Measurements from ENCODE around the gene EFNA4. TPM values are rescaled to one million over a fixed set of nuclear protein-coding genes. Genes with fewer than 3 reads are reported as not detected.

EFNA4 gene
- total RNA-seq, 4 donors from 2014 or later = 22.4 to 44.2 (median 28.7) TPM

DNA sequence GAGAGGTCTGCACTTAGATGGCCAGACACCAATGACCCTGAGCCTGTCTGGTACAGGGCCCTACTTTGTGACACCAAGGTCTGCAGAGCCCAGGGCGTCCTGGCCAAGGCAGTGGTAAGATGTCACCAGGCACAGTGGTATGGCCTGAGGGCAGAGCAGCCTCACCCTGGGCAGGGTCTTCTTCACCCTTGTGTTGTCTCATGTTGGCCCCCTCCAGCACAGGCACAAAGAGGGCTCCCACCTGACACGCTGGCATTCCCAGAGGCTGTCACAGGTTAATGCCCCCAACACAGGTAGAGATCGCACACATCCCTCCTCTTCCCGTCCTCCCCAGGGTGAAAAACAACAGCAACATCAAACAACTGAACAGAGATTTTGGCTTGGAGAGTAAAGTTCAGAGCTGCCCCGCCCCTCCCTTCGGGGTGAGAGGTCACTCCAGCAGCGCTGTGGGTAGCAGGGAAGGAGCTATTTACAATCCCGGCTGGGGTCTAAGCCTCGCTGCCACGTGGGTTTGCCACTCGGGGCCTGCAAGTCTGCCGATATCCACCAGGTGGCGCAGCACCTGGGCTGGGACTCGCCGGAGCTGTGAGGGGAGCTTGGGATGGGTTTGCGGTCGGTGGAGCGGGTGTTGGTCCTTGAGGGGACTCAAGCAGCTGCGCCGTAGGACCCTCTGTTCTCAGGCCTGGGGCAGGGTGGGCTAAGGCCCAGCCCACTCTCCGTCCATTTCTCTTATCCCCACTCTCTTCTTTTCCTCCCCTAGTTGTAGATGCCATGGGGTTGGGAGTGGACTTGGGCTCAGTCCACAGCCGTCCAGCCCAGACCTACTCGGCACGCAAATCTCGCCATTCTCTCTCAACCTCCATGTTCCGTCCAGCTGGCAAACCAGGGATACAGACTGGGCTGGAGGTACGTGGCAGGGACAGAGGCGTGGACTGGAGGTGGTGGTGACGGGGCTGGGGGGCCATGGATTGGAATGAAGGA, 27.8 kb downstream of the EFNA4 start:
- peak in 1 of 2 donors; percentile 89 for DNase-seq (ENCODE audit: low spot score in 2 of 2)
- no peak overlapping the region for H3K27ac ChIP-seq
- WGBS = 29% methylated on average over 21 of the region's 29 CpGs
- H3K27me3 ChIP-seq = no peaks in the 10 kb centered on the region
- no peak overlapping the region for H3K4me3 ChIP-seq
- no peaks in the 10 kb centered on the region for H3K36me3 ChIP-seq
- H3K4me1 ChIP-seq = peaks cover 25% of the 10 kb centered on the region
- no peak for TF ChIP-seq POLR2AphosphoS5 (IDR thresholded peaks at IDR 0.05)
- TF ChIP-seq CTCF (IDR thresholded peaks at IDR 0.05) = peak; percentile 96 to 98
- TF ChIP-seq EP300 (IDR thresholded peaks at IDR 0.05) = no peak
- no peak for TF ChIP-seq POLR2A (IDR thresholded peaks at IDR 0.05)
- H3K9me3 ChIP-seq = no peaks in the 10 kb centered on the region

DNA sequence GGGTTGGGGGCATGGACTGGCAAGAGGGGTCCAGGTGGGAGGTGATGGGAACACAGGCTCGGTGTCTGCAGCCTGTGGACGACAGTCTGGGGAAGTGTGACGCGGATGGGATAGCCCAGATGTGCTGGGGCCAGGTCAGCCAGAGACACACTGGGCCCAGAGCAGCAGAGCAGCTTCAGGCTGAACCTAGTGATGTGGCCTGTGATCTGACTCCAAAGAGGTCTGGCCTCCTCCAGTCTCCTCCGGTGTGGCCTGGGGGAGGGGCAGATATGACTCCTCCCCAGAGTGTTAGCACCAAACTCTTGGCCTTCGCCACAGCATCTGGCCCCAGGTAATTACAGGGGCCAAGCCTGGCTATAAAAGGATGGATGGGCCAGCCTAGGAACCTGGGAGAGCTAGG, 28.6 kb downstream of the EFNA4 start:
- Histone ChIP-seq H3K4me3 (no peak overlapping the region), H3K4me1 (peaks cover 20% of the 10 kb centered on the region), H3K27ac (no peak overlapping the region), H3K27me3 (no peaks in the 10 kb centered on the region), H3K9me3 (no peaks in the 10 kb centered on the region), H3K36me3 (no peaks in the 10 kb centered on the region)
- no peak for TF ChIP-seq POLR2A (IDR thresholded peaks at IDR 0.05)
- no peak for TF ChIP-seq CTCF (IDR thresholded peaks at IDR 0.05)
- WGBS = 81% methylated on average over 6 of the region's 6 CpGs
- no peak for DNase-seq (ENCODE audit: low spot score in 2 of 2)

DNA sequence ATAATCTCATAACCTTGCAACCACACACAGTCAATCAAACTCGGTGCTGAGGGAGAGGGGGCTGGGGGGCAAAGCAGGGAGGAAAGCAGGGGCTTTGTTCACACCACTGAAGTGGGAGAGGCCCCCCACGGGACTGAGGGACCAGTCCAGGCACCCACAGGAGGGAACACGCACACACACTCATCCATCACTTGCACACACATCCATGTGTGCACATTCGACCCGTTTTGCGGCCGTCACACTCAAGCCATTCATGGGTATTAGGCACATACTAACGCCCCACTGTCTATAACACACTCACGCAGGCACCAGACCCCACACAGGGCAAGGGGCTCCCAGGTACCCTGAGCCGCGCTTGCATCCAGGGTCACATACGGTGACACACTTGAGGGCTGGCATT, 29.1 kb downstream of the EFNA4 start:
- Histone ChIP-seq H3K4me1 (peaks cover 20% of the 10 kb centered on the region), H3K27me3 (no peaks in the 10 kb centered on the region), H3K27ac (no peak overlapping the region), H3K36me3 (no peaks in the 10 kb centered on the region), H3K4me3 (no peak overlapping the region), H3K9me3 (no peaks in the 10 kb centered on the region)
- TF ChIP-seq EP300 (IDR thresholded peaks at IDR 0.05) (no peak), CTCF (IDR thresholded peaks at IDR 0.05) (no peak), POLR2A (IDR thresholded peaks at IDR 0.05) (no peak), POLR2AphosphoS5 (IDR thresholded peaks at IDR 0.05) (no peak)
- 87% methylated on average over 12 of the region's 12 CpGs for WGBS
- DNase-seq (ENCODE audit: low spot score in 2 of 2) = no peak

DNA sequence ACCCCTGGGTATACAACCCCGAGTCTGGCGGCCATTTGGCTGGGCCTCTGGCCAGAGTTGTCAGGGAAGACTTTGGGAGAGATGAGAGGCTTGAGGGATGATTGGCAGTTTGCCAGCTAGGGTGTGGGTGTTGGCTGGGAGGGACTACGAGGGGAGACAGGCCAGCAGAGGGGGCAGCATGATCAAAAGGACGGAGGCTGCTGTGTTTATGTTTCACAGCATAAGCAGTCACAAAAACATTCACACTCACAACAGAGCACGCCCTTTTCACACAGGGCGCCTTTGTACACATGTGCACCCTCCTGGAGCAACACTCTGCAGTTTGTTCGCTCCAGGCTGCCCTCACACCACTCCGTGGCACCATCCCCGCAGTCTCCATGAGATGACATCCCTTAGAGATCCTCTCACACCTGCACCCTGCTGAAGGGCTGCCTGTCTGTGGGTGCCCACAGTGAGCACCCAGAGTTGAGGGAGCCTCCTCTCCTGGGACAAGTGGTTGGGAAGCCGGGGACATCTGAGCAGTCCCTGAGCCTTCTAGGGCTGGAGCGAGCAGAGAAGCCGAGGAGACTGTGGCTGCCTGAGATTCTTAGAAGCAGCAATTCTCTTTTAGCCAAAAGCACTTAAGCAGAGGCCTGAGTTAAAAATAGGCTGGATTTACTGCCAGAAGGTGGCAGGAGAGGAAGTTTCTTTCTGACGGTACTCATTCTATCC, 30.5 kb downstream of the EFNA4 start:
- no peak for DNase-seq (ENCODE audit: low spot score in 2 of 2)
- Histone ChIP-seq H3K9me3 (no peaks in the 10 kb centered on the region), H3K4me1 (peaks cover 20% of the 10 kb centered on the region), H3K4me3 (no peak overlapping the region), H3K27me3 (no peaks in the 10 kb centered on the region), H3K36me3 (no peaks in the 10 kb centered on the region), H3K27ac (peak overlapping the region; percentile 3)
- 12% methylated on average over 9 of the region's 13 CpGs for WGBS
- TF ChIP-seq POLR2AphosphoS5 (IDR thresholded peaks at IDR 0.05) (no peak), EP300 (IDR thresholded peaks at IDR 0.05) (no peak), CTCF (IDR thresholded peaks at IDR 0.05) (peak in 1 of 2 donors; percentile 23)

DNA sequence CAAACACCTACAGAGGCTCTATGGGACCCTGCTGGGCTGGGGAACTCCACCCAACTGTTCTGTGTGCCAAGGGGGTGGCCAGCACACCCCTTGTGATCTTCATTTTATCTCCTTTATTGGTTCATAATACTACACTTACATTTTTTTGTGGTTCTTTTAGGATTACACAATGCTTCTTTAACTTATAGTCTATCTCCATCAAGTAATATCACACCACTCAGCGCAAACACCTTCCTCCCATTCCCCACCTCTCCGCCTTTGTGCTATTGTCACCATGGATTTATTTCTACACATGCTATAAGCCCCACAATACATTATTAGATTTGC, 31.0 kb downstream of the EFNA4 start:
- WGBS = 68% methylated on average over 2 of the region's 2 CpGs
- no peaks in the 10 kb centered on the region for H3K27me3 ChIP-seq
- TF ChIP-seq POLR2AphosphoS5 (IDR thresholded peaks at IDR 0.05) (no peak), CTCF (IDR thresholded peaks at IDR 0.05) (no peak), POLR2A (IDR thresholded peaks at IDR 0.05) (no peak), EP300 (IDR thresholded peaks at IDR 0.05) (no peak)
- H3K27ac ChIP-seq = peak overlapping the region; percentile 3
- DNase-seq (ENCODE audit: low spot score in 2 of 2) = no peak
- no peak overlapping the region for H3K4me3 ChIP-seq
- H3K4me1 ChIP-seq = peaks cover 20% of the 10 kb centered on the region
- H3K9me3 ChIP-seq = no peaks in the 10 kb centered on the region
- H3K36me3 ChIP-seq = no peaks in the 10 kb centered on the region

Data from suprapubic skin (tissue), 4 donors.